ENCODE results near the gene RAB40B. TPM values are rescaled to one million over a fixed set of nuclear protein-coding genes. Genes with fewer than 3 reads are reported as not detected.

The RAB40B gene
- total RNA-seq, 1 donor from 2014 or later: 29.2 TPM

GRCh38 chr17:82722341-82723013, 24.0 kb upstream of the RAB40B start:
- intact Hi-C loops (cut with DNase I): no loop called here
- Histone ChIP-seq H3K4me3 (no peak overlapping the region), H3K9me3 (no peaks in the 10 kb centered on the region), H3K4me1 (peaks cover 9% of the 10 kb centered on the region), H3K27ac (no peak overlapping the region), H3K36me3 (peaks cover 0 to 26% of the 10 kb centered on the region in 2 donors), H3K27me3 (no peaks in the 10 kb centered on the region)
- TF ChIP-seq POLR2A (IDR thresholded peaks at IDR 0.05): no peak
- no peak for TF ChIP-seq POLR2AphosphoS5 (IDR thresholded peaks at IDR 0.05; ENCODE audit: insufficient read depth in 1 of 2, low read depth in 1 of 2)
- TF ChIP-seq CTCF (IDR thresholded peaks at IDR 0.05): no peak
- no peak for DNase-seq (ENCODE audit: extremely low spot score in 2 of 2)

- Histone ChIP-seq H3K9me3 (no peaks in the 10 kb centered on the region), H3K4me1 (peaks cover 22% of the 10 kb centered on the region), H3K27ac (no peak overlapping the region), H3K27me3 (no peaks in the 10 kb centered on the region), H3K36me3 (peaks cover 0 to 12% of the 10 kb centered on the region in 2 donors), H3K4me3 (no peak overlapping the region)
- TF ChIP-seq POLR2AphosphoS5 (IDR thresholded peaks at IDR 0.05; ENCODE audit: insufficient read depth in 1 of 2, low read depth in 1 of 2) (no peak), CTCF (IDR thresholded peaks at IDR 0.05) (no peak), POLR2A (IDR thresholded peaks at IDR 0.05) (no peak)
- intact Hi-C loops (cut with DNase I): no loop called here
- no peak for DNase-seq (ENCODE audit: extremely low spot score in 2 of 2)
Observed at GRCh38 chr17:82720204-82720603, 21.7 kb upstream of the RAB40B start.

GRCh38 chr17:82718986-82719685, 20.6 kb upstream of the RAB40B start:
- DNase-seq (ENCODE audit: extremely low spot score in 2 of 2): no peak
- Histone ChIP-seq H3K4me1 (peaks cover 22% of the 10 kb centered on the region), H3K27ac (no peak overlapping the region), H3K36me3 (peaks cover 0 to 12% of the 10 kb centered on the region in 2 donors), H3K27me3 (no peaks in the 10 kb centered on the region), H3K9me3 (no peaks in the 10 kb centered on the region), H3K4me3 (no peak overlapping the region)
- intact Hi-C loops (cut with DNase I): no loop called here
- TF ChIP-seq POLR2AphosphoS5 (IDR thresholded peaks at IDR 0.05; ENCODE audit: insufficient read depth in 1 of 2, low read depth in 1 of 2): no peak
- no peak for TF ChIP-seq POLR2A (IDR thresholded peaks at IDR 0.05)
- TF ChIP-seq CTCF (IDR thresholded peaks at IDR 0.05): no peak

- intact Hi-C loops (cut with DNase I): no loop called here
- Histone ChIP-seq H3K4me1 (peaks cover 22% of the 10 kb centered on the region), H3K9me3 (no peaks in the 10 kb centered on the region), H3K4me3 (peak within 1 kb of the TSS; percentile 70 to 94), H3K27me3 (no peaks in the 10 kb centered on the region), H3K36me3 (peaks cover 0 to 7% of the 10 kb centered on the region in 2 donors), H3K27ac (peak within 1 kb of the TSS; percentile 66)
- TF ChIP-seq CTCF (IDR thresholded peaks at IDR 0.05) (no peak), POLR2A (IDR thresholded peaks at IDR 0.05) (peak in 1 of 2 donors; percentile 11), POLR2AphosphoS5 (IDR thresholded peaks at IDR 0.05; ENCODE audit: insufficient read depth in 1 of 2, low read depth in 1 of 2) (peak in 1 of 2 donors; percentile 69)
- DNase-seq (ENCODE audit: extremely low spot score in 2 of 2): peak; percentile 96
Observed at GRCh38 chr17:82716203-82717010, 17.9 kb upstream of the RAB40B start, which contains the start of gene FN3KRP. Gene FN3KRP (plus strand): TSS chr17:82716706. CDS start chr17:82716756, 50 bp downstream.

All from vagina (tissue), 2 donors.